B cell (primary cell): ENCODE measurements around the gene ST6GAL1. TPM values are rescaled to one million over a fixed set of nuclear protein-coding genes. Genes with fewer than 3 reads are reported as not detected.
A peak's percentile ranks its signal among the peaks of the same experiment; 100 is the strongest.
"Not testable (repeated sequence)": the region's sequence is repeated elsewhere in the genome, so short reads cannot be mapped to it uniquely, and the experiment has no call there.

Source experiments
- ATAC-seq: fragments of 200-7000 bp; cut with Tn5 transposase; one replicate; pipeline ENCODE4 v1.10.0; 2021; ENCODE audit warnings: low read depth, mild to moderate bottlenecking, moderate number of reproducible peaks, moderate library complexity
- CTCF ChIA-PET: fragments of 350-600 bp; sonication (Branson Sonifier 250); formaldehyde crosslinking; loops from one replicate; lab custom pipeline; 2021; ENCODE audit warnings: antibody characterized with exemption, inconsistent platforms; lab: Charles Lee
- POLR2A ChIA-PET: fragments of 350-600 bp; sonication (Branson Sonifier 250); formaldehyde crosslinking; loops from one replicate; lab custom pipeline; 2021; ENCODE audit warnings: antibody characterized with exemption; lab: Charles Lee
- DNase-seq: peaks from one replicate; pipeline ENCODE4 v3.0.0; 2013
- H2AFZ ChIP-seq: 2 replicates; pipeline ENCODE4 v1.6.1; 2012; ENCODE audit warnings: mild to moderate bottlenecking, low read depth, low read length; ENCODE audit not compliant: insufficient read depth, poor library complexity, severe bottlenecking
- H3K27ac ChIP-seq, 2 donors: 1 replicate in 1 of 2; 2 replicates in 1 of 2; pipeline ENCODE4 v1.5.1; 2012 to 2013; ENCODE audit warnings: low read length in 2 of 2, mild to moderate bottlenecking in 2 of 2, moderate library complexity in 1 of 2
- H3K27me3 ChIP-seq, 4 experiments: fragments of 200-600 bp in 1 of 4; sonication (generic) in 1 of 4; replicated peaks in 1 of 4; 1 replicate in 2 of 4; 2 replicates in 2 of 4; pipeline versions ENCODE4 v1.6.1 to v1.7.0; 2013 to 2016; ENCODE audit warnings: low read length in 3 of 4, mild to moderate bottlenecking in 2 of 4, mixed read lengths in 1 of 4, moderate library complexity in 1 of 4; ENCODE audit not compliant: insufficient read depth in 4 of 4, control insufficient read depth in 3 of 4; ENCODE audit errors: control extremely low read depth in 1 of 4
- H3K36me3 ChIP-seq, 2 experiments: replicated peaks in 1 of 2; 1 replicate in 1 of 2; 2 replicates in 1 of 2; pipeline versions ENCODE4 v1.6.1 to v1.7.1; 2013; ENCODE audit warnings: low read length in 1 of 2; ENCODE audit not compliant: insufficient read depth in 2 of 2, control insufficient read depth in 1 of 2; ENCODE audit errors: control extremely low read depth in 1 of 2, extremely low read depth in 1 of 2
- H3K4me1 ChIP-seq, 2 donors: fragments of 200-600 bp in 1 of 2; sonication (generic) in 1 of 2; 1 replicate in 1 of 2; 2 replicates in 1 of 2; pipeline versions ENCODE4 v1.5.1 to v1.6.1; 2013 to 2017; ENCODE audit warnings: low read length in 2 of 2; ENCODE audit not compliant: control insufficient read depth in 2 of 2, insufficient read depth in 2 of 2
- H3K4me2 ChIP-seq: replicated peaks from 2 replicates; pipeline ENCODE3; 2012; ENCODE audit warnings: mild to moderate bottlenecking, low read depth, low read length; ENCODE audit not compliant: poor library complexity, severe bottlenecking
- H3K4me3 ChIP-seq, 5 experiments: fragments of 200-600 bp in 1 of 5; sonication (generic) in 1 of 5; 1 replicate in 3 of 5; 2 replicates in 2 of 5; pipeline versions ENCODE4 v1.5.1 to v1.7.0; 2011 to 2016; ENCODE audit warnings: low read length in 4 of 5, mild to moderate bottlenecking in 4 of 5, low read depth in 2 of 5, control low read depth in 1 of 5, moderate library complexity in 1 of 5; ENCODE audit not compliant: insufficient read depth in 1 of 5; ENCODE audit errors: control extremely low read depth in 1 of 5, extremely low read depth in 1 of 5
- H3K79me2 ChIP-seq: fragments of 200-600 bp; sonication (generic); one replicate; pipeline ENCODE4 v1.6.0; 2016; ENCODE audit warnings: low read length; ENCODE audit not compliant: control insufficient read depth, insufficient read depth
- H3K9ac ChIP-seq: fragments of 200-600 bp; sonication (generic); 2 replicates; pipeline ENCODE4 v1.6.1; 2017; ENCODE audit warnings: mild to moderate bottlenecking, low read length, moderate library complexity
- H3K9me3 ChIP-seq, 3 donors: one replicate each; pipeline versions ENCODE4 v1.6.1 to v1.7.1; 2013; ENCODE audit warnings: low read length in 2 of 3; ENCODE audit not compliant: control insufficient read depth in 2 of 3, insufficient read depth in 1 of 3; ENCODE audit errors: control extremely low read depth in 1 of 3
- H4K20me1 ChIP-seq: 2 replicates; pipeline ENCODE4 v1.6.0; 2012; ENCODE audit warnings: mild to moderate bottlenecking, low read length; ENCODE audit not compliant: insufficient read depth, control insufficient read depth, poor library complexity, severe bottlenecking
- H3K27ac Mint-ChIP-seq: one replicate; pipeline ENCODE4 v1.8.0; 2021; ENCODE audit warnings: mixed read lengths
- H3K27me3 Mint-ChIP-seq: one replicate; pipeline ENCODE4 v1.8.0; 2021; ENCODE audit warnings: mixed read lengths
- H3K4me1 Mint-ChIP-seq: one replicate; pipeline ENCODE4 v1.8.0; 2021; ENCODE audit warnings: mixed read lengths
- H3K4me3 Mint-ChIP-seq: one replicate; pipeline ENCODE4 v1.8.0; 2021; ENCODE audit warnings: mixed read lengths
- H3K9me3 Mint-ChIP-seq: one replicate; pipeline ENCODE4 v1.8.0; 2022; ENCODE audit warnings: mixed read lengths; ENCODE audit not compliant: insufficient read depth
- EZH2 ChIP-seq: IDR thresholded peaks from 2 replicates; pipeline ENCODE4 v1.6.1; 2012; ENCODE audit warnings: borderline replicate concordance, low read depth, mild to moderate bottlenecking, moderate library complexity, low read length; ENCODE audit not compliant: insufficient read depth, poor library complexity, severe bottlenecking
- WGBS: methylation state at CpG from one replicate; pipeline ENCODE4 v1.1.5; 2013; ENCODE audit warnings: missing lambda C conversion rate; ENCODE audit not compliant: insufficient coverage; 5-methylcytosine and 5-hydroxymethylcytosine counted together
- intact Hi-C: fragments of 100-400 bp; cut with micrococcal nuclease; formaldehyde crosslinking; loops from one replicate; pipeline ENCODE4 v1.10.0; 2022
- polyA plus RNA-seq: library from polyadenylated mRNA; depleted of rRNA; stranded (reverse); fragments of >200 nt; gene quantifications from 2 replicates; pipeline ENCODE4 v1.2.3, GENCODE V29; 2012
- total RNA-seq, 2 donors: library from RNA; stranded (reverse); fragments of 120-200 nt in 1 of 2; gene quantifications; 1 replicate in 1 of 2; 2 replicates in 1 of 2; pipeline versions ENCODE4 v1.2.3 to v1.2.4, GENCODE V29; 2013 to 2022
- TF ChIP-seq, protein P1 (sequence below): fragments of 200-600 bp; IDR thresholded peaks from one replicate; pipeline ENCODE4 v1.8.0; 2022; ENCODE audit warnings: antibody characterized with exemption, mild to moderate bottlenecking

Gene ST6GAL1
- total and polyA plus RNA-seq, 2 donors (not counting 1 experiment from before 2014, with no cell fraction given), result 174 to 563 TPM

DNA sequence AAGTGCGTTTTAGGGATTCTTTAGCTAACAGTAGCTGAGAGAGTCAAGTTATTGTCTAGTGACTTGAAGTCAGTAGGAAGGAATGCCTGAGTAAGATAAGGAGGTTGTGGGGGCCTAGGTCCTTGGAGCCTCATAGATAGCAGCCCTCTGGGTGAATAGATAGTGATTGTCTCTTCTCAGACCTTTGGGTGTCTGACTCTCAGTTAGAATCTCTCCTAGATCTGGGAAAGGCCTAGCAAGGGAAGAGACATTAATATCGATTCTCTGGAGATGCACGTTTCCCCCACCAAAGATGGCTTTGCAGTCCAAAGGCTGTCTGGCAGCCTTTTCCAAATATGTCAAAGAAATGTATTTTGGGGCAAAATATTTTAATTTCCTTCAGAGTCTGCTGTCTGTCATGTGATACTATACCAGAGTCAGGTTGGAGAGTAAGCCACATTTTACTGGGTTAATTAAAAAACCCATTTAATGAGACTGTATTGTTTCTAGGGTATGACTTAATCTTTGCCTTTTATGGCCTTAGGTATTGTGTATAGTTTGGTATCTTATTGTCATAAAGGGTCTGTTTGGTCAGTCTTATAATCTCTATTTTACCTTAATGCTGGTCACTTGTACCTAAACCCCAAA, 92.2 kb downstream of the ST6GAL1 start:
- ATAC-seq (no peak), DNase-seq (no peak)
- Histone ChIP-seq H3K36me3 (peaks cover 2 to 39% of the 10 kb centered on the region in 2 experiments), H3K27ac (peak overlapping the region; percentile 92 to 93), H2AFZ (no peak overlapping the region), H3K79me2 (peaks cover 87% of the 10 kb centered on the region), H3K4me2 (peak overlapping the region; percentile 80), H3K27me3 (no peaks in the 10 kb centered on the region), H3K4me3 (peak overlapping the region; percentile 48 to 65 (median 60)), H3K9me3 (peaks cover 0 to 3% (median 0%) of the 10 kb centered on the region in 3 donors), H3K9ac (peak overlapping the region; percentile 64), H4K20me1 (no peaks in the 10 kb centered on the region), H3K4me1 (peaks cover 83 to 95% of the 10 kb centered on the region in 2 donors)
- Mint-ChIP-seq H3K27me3 (no peaks in the 10 kb centered on the region), H3K4me1 (peaks cover 78% of the 10 kb centered on the region), H3K4me3 (peak overlapping the region; percentile 94), H3K9me3 (no peaks in the 10 kb centered on the region), H3K27ac (peak overlapping the region; percentile 90)
- ChIA-PET CTCF (interaction anchor here (0.7 to 2.0 kb wide), 8 partner anchors 10 to 174 kb away, joined by 3 to 12 read pairs (median 4); partner anchors contain the start of gene RPL39L), POLR2A (interaction anchor here (0.6 to 2.2 kb wide), 13 partner anchors 8 to 239 kb away, joined by 3 to 16 read pairs (median 7); partner anchors contain the start of gene EIF4A2)
- intact Hi-C loops, result no loop called here
- TF ChIP-seq EZH2, result no peak
- TF ChIP-seq, protein P1, sequence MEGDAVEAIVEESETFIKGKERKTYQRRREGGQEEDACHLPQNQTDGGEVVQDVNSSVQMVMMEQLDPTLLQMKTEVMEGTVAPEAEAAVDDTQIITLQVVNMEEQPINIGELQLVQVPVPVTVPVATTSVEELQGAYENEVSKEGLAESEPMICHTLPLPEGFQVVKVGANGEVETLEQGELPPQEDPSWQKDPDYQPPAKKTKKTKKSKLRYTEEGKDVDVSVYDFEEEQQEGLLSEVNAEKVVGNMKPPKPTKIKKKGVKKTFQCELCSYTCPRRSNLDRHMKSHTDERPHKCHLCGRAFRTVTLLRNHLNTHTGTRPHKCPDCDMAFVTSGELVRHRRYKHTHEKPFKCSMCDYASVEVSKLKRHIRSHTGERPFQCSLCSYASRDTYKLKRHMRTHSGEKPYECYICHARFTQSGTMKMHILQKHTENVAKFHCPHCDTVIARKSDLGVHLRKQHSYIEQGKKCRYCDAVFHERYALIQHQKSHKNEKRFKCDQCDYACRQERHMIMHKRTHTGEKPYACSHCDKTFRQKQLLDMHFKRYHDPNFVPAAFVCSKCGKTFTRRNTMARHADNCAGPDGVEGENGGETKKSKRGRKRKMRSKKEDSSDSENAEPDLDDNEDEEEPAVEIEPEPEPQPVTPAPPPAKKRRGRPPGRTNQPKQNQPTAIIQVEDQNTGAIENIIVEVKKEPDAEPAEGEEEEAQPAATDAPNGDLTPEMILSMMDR, result no peak
- WGBS, result 53% methylated on average over 2 of the region's 3 CpGs

DNA sequence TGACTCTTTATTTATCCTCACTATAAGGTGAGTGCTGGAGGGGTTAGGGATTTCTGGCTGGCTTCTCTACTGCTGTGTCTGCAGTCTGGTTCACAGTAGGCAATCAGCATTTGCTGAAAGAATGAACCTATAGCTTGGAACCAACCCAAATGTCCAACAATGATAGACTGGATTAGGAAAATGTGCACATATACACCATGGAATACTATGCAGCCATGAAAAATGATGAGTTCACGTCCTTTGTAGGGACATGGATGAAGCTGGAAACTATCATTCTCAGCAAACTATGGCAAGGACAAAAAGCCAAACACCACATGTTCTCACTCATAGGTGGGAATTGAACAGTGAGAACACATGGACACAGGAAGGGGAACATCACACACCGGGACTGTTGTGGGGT, 93.0 kb downstream of the ST6GAL1 start:
- H2AFZ ChIP-seq, ATAC-seq, H3K9me3 Mint-ChIP-seq, H3K27me3 ChIP-seq, intact Hi-C loops, H3K9me3 ChIP-seq, H3K27me3 Mint-ChIP-seq, H4K20me1 ChIP-seq: not testable (repeated sequence)
- H3K9ac ChIP-seq, result peak overlapping the region; percentile 64
- CTCF ChIA-PET, result interaction anchor here (0.9 kb wide), 1 partner anchor 174 kb away, joined by 3 read pairs; no protein-coding TSS in a partner anchor
- POLR2A ChIA-PET, result interaction anchor here (1.0 kb wide), 1 partner anchor 92 kb away, joined by 3 read pairs; no protein-coding TSS in a partner anchor
- WGBS, result no CpG with 5 or more reads among the region's 2 CpGs
- H3K79me2 ChIP-seq, result peaks cover 86% of the 10 kb centered on the region
- H3K4me1 ChIP-seq, result peaks cover 83 to 93% of the 10 kb centered on the region in 2 donors
- Mint-ChIP-seq H3K27ac (peak overlapping the region; percentile 90), H3K4me3 (peak overlapping the region; percentile 94), H3K4me1 (peaks cover 78% of the 10 kb centered on the region)
- peaks cover 2 to 34% of the 10 kb centered on the region in 2 experiments for H3K36me3 ChIP-seq
- DNase-seq, result peak; percentile 8
- peak overlapping the region; percentile 92 to 93 for H3K27ac ChIP-seq
- H3K4me2 ChIP-seq, result peak overlapping the region; percentile 80
- H3K4me3 ChIP-seq, result peak overlapping the region in 4 of 5 experiments; percentile 48 to 65 (median 61)
